GM12878 (cell line): Measurements from ENCODE around the gene MIA.

ENCODE experiments used
- CHD1 ChIP-seq: IDR thresholded peaks from 2 replicates; pipeline ENCODE4 v1.6.1; 2012; ENCODE audit warnings: low read depth, low read length, improper control_type of control experiment
- ETV6 ChIP-seq, 2 experiments: fragments of 450-650 bp in 1 of 2; IDR thresholded peaks in 1 of 2; conservative IDR thresholded peaks in 1 of 2; 2 replicates each; pipeline ENCODE4 v1.6.1; 2014; ENCODE audit warnings: antibody characterized with exemption in 1 of 2, borderline replicate concordance in 1 of 2, low read depth in 1 of 2, mild to moderate bottlenecking in 1 of 2, moderate library complexity in 1 of 2
- NFIC ChIP-seq: IDR thresholded peaks from 2 replicates; pipeline ENCODE4 v1.6.1; 2012; ENCODE audit warnings: low read depth, mild to moderate bottlenecking, inconsistent platforms, low read length, moderate library complexity

DNA sequence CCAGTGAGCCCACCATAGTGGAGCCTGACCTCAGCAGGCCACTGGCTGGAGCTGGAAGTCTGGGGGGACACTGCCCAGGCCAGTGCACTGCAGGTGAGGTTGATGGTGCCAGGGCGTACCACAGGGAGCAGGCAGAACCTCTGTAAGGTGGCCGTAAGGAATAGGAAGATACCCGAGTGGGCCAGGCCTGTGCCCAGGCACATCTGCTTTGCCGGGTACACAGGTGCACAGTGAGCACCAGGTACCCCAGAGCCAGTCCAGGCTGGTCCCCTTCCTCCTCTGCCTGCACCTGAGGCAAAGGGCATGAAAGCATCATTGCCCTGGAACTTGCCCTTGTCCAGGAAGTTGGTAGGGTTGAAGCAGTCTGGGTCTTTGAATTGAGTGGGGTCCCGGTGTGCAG, 33.2 kb downstream of the MIA start:
- TF ChIP-seq NFIC = no peak
- no peak for TF ChIP-seq CHD1
- no peak for TF ChIP-seq ETV6 (conservative IDR thresholded peaks at IDR 0.05 in 1 of 2, IDR thresholded peaks at IDR 0.05 in 1 of 2; ENCODE audit: borderline replicate concordance in 1 of 2, low read depth in 1 of 2)
